Stimulated activated CD8-positive, alpha-beta memory T cell treated with anti-CD3 and anti-CD28 coated beads, Interleukin-4, amount 100 ng/mL, for 4 hours (primary cell): Measurements from ENCODE around the gene CLIC1.

ENCODE experiments used
- DNase-seq, 2 donors: peaks; one replicate each; pipeline ENCODE4 v3.0.0-alpha.2; 2020; ENCODE audit warnings: low read depth in 2 of 2, low spot score in 1 of 2

CLIC1 gene

DNA sequence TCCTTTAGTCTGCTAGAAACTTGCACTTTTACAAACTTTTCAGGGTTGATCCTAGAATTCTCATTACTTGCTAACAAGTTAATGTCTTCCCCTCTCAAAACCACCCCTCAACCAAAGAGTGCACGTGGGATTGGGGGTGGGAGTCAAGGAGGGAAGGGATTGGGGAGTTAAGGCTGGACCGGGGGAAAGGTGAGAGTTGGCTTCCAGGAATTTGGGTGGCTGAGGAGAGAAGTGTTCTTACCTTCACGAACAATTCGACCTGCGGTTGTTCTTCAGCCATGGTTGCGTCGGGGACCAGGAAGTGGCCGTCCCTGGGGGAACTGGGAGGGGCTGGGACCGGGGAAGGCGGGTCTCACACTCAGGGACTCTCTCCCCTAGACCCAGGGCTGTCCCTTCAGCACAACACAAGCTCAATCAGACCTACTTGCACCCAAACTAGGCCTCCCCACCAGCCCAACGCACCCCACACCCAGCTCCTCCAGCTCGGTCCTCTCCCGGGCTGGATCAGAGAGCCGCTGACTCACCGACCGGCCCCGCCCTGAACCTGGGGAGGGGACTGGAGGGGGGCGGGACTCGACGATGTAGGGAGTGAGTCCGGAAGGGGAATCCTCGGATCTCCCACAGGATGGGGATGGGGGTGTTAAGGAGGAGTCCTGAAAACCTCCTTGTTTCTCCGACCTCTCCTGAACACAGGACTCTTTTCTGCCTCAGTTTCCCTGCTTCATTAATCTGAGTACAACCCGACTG lies at the start of gene CLIC1:
Gene CLIC1, minus strand, starts transcription at position 510 of the 747 bp plus-strand sequence. Its CDS starts 230 bp downstream, at position 280.
- peak; percentile 54 to 60 for DNase-seq

DNA sequence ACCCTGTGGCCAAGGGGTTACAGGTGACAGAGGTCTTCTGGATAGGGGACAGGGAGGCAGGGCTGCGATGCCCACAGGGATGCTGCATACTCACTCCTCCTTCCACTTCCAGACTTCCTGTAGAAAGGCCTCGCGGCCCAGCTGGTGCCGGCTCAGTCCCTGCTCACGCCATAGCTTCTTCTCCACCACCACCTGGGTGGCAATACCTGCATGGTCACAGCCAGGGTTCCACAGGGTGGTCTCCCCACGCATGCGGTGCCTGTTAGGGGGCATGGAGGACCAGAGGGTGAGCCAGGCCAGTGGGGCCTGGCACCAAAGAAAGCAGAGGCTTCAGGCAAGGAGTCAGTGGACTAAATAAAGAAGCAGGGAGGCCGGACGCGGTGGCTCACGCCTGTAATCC lies 49.1 kb upstream of the CLIC1 start:
- DNase-seq: no peak

DNA sequence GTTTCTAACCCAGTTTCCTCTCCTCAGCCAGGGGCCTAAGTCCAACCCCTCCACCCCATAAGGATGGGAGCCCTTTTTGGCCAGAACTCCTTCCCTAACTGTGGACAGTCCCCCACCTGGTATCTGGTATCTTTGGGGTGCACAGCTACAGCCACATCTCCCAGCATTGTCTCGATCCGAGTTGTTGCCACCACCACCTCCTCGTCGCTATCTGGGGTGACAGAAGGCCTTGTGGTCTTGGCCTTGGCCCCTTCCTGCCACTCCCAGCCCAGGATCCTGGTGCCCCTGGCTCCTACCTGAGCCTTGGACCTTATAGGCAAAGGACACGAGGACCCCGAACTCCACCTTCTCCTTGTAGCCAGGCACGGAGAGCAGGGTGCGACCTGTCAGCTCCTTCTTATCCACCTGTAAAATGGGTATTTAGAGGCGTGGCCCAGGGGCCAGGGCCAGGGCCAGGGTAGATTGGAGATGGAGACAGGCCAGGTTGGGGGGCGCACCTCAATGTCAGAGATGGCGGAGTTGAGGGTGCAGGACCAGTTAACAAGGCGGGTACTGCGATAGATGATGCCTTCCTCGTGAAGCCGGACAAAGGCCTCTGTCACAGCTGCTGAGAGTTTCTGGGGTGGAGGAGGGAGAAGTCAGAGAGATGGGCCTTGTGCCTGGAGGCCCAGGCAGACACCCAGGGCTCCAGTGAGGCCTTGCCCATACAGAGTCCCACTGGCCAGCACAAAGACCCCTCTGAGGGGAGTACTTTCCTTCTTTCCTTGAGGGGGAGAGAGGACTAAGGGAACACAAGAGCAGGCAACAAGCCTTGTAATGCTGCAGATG lies 48.0 kb upstream of the CLIC1 start:
- DNase-seq: no peak

DNA sequence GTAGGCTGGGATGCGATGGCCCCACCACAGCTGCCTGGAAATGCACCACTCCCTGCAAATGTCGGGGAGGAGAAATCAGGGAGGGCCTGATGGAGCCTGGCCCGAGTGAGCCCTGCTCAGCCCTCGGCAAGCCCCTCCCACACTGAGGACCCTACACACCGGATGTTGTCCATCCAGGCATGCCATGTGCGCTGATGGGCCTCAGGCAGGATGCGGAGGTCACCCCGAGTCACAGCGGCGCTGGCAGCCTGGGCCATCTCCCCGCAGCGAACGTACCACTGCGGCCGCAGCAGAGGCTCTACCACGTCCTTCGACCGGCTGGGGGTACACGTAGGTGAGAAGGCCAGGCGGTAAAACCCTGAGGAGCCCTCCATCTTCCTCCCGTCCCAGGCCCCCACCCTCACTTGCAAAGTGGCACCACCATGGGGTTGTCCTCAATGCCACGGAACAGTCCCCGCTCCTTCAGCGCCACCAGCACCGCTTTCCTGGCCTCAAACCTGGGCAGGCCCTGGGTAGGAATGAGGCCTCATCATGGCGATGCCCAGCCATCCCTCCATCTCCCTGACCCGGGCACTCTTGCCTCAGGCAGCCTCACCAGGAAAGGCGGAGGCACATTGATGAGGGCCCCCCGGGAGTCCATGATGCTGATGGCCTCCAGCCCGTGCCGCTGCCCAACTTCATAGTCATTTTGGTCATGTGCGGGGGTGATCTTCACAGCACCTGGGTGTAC lies 46.0 kb upstream of the CLIC1 start:
- DNase-seq: no peak

DNA sequence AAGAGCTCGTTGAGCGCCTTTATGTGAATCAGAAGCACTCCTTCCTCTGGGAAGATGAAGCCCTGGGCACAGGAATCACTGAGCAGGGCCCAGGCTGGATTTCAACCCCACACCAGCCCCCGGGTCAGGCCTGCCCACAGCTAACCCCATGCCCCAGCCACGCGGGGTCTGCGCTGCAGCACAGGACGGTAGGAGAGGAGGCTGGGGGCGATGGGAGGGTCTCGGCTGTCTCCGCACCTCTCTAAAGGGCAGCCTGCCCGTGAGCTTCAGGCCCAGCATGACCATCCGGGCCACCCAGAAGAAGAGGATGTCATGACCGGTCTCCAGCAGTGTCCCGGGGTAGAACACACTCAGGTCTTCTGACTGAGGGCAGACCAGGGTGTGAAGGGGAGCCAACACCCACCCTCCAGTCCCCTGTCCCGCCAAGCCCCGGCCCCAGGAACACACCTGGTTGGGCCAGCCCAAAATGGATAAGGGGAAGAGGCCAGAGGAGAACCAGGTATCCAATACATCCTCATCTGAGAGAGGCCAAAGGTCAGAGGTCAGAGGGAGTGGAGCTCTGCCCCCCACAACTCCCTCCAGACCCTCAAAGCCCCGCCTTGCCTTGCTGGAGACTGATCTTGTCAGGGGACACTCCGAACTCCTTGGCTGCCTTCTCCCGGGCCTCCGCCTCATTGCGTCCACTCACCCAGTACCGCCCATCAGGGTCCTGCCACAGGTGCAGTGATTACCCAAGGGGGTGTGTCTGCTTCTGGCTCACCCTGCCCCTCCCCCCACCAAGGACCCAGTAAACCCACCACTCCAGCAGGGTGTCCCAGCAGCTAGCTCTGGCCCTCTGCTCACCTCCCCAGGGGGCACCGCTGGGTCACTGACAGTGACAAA lies 45.2 kb upstream of the CLIC1 start:
- DNase-seq: no peak

DNA sequence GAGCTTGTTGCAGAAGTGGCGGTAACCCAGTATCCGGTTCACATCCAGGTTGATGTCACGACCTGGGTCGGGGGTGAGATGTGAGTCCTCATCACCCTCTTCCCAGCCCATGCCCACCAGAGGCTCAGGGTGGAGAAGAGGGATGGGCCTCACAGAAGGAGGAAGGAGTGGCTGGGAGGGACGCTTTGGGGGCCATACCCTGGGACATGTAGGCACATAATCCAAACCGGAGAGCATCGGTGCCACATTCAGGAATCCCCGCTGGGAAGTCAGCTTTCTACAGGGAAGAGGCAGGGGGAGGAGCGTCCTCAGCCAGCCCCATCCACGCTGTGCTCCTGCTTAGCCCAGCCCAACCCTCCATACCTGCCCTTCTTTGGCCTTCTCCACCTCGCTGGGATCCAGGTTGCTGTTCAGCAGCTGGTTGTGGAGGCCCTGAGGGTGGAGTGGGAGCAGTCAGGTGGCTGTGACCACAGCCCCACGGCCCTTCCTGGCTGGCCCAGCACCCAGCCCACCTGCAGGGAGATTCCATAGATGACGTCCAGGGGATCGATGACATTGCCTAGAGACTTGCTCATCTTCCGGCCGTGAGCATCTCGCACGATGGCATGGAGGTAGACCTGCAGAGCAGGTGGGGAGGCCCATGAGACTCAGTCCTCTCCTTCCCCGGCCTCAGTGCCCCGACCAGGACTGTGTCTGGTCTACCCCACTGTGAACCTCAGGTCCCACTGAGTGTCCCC lies 44.3 kb upstream of the CLIC1 start:
- DNase-seq: no peak

DNA sequence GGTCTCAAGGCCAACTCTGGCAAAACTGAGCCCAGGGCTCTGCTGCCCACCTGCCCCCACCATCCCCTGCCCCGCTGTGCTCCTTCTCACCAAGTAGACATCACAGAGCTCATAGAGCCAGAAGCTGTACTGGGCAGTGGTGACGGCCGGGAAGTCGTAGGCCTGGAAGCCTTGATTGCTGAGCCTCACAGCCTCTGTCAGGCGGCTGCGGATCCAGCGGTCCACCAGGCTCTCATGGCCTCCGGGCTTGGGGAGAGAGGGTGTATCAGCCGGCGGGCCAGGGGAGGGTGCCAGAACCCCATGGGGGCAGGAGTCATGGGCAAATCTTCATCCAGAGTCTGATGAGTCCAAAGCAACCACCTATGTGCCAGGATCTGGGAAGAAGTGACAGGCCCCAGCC lies 43.6 kb upstream of the CLIC1 start:
- DNase-seq: no peak

DNA sequence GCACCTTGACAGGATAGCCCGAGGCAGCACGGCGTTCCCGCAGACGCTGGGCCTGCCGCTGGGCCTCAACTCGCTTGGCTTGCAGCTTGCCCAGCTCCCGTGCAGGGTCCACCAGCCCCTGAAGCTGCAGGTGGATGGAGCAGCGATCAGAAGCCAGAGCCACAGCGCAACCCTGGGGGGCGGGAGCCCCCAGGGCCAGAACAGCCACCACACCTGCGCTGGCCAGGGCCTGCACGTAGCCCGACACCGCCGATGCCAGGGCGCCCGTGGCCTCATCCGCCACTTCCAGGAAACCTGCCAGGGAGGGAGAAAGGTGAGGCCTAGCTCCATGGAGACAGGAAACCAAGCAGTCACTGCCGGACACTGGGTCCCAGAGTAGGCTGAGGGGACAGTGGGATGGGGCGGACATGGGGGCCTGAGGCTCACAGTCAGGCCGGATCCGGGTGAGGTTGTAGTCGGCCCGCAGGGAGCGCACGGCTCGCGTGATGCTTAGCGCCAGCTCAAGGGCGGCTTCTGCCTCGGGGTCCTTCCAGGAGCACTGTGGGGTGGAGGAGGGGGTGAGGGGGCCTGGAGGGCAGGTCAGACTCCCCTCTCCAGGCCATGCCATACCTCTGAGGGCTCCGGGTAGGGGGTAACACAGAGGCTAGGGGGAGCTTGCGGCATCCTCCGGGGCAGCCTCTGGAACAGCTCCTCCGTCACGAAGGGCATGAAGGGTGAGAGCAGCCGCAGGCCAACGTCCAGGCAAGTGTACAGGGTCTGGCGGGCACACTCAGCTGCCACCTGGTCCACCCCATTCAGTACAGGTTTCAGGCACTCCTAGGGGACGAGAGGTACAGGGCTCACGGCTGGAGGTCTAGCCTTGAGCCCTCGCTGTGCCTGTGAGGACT lies 42.9 kb upstream of the CLIC1 start:
- no peak for DNase-seq

DNA sequence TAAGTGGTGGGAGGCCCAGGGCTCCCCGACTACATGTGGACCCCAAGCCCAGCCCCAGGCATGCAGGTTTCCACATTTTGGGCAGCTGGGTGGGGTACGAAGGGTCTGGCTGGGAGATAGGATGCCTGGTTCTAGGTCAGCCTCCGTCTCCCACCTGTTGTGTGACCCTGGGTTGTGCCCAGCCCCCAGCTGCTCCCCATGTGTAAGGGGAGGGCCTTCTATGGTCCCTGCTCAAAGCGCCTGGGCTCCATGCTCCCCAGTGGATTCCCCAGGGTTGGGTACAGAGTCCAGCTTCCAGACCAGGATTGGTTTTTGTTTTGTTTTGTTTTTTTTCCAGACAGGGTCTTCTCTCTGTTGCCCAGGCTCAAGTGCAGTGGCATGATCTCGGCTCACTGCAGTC lies 41.9 kb upstream of the CLIC1 start:
- DNase-seq: no peak

DNA sequence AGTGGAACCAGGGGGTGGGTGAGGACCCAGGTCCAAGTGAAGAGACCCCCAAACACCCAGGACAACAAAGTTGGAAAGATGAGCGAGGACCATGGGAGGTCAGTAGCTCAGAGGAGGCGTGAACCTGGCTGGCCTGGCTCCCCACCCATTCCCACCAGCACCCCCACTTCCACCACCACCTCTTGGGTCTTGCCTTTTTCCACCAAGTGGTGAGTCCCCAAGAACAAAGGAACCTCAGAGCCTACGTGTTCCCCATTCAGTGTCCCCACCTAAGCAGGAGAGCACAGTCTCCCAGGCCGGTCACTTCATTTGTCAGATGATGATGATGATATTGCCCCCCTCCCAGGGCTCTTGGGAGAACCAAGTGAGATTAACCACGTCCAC lies 41.3 kb upstream of the CLIC1 start:
- no peak for DNase-seq

DNA sequence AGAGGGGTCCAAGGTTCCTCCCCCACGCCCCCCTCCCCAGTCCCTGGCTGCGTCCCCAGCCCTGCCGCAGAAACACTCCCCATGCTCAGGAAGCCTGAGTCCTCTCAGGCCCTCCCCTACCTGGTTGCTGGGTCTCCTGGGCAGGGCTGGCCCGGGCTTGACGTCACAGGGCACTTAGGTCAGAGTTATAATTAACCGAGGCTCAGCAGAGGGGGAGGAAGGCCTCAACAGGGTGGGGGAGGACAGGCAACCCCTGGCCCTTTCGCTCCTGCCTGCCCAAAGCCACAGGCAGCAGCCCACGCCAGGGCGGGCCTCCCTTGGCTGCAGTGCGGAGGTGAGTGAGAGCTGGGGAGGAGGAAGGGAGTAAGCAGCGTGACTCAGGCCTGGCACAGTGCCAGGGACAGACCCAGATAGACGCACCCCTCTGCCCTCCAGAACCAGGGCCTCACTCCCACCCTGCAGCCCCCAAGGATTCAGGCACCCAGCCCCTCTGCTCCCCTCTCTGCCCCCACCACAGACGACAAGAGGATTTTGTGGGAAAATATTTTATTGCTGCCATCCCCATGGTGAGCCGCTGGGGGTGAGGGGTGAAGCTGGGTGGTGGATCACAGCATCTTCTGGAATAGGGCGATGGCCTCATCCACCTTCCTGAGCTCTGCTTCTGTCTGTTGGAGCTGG lies 40.8 kb upstream of the CLIC1 start, which contains the start of gene VWA7:
Gene VWA7, minus strand, starts transcription at position 340 of the 678 bp plus-strand sequence. CDS start 549 bp downstream, outside the sequence.
- peak; percentile 53 to 73 for DNase-seq

DNA sequence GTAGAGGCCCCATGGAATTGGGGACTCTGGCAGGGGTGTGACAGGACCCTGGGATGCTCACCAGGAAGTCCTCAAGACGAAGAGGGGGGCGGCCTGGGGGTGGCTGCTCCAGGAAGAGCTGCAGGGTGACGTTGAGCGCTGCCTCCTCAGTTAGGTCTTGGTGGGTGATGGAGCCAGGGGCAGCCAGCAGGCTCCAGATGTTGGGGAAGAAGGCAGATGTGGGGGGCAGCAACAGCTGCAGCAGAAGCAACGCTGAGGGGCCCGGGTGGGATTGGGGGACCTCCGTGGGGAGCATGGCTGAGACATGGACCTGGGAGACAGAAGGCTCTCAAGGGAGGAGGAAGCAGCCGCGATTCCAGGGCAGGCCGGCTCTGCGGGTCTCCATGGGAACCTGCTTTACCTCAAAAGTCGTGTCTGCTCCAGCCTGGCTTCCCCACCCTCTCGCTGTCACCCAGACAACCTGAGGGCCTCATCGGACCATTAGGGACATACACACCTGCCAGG lies 40.2 kb upstream of the CLIC1 start:
- no peak for DNase-seq

DNA sequence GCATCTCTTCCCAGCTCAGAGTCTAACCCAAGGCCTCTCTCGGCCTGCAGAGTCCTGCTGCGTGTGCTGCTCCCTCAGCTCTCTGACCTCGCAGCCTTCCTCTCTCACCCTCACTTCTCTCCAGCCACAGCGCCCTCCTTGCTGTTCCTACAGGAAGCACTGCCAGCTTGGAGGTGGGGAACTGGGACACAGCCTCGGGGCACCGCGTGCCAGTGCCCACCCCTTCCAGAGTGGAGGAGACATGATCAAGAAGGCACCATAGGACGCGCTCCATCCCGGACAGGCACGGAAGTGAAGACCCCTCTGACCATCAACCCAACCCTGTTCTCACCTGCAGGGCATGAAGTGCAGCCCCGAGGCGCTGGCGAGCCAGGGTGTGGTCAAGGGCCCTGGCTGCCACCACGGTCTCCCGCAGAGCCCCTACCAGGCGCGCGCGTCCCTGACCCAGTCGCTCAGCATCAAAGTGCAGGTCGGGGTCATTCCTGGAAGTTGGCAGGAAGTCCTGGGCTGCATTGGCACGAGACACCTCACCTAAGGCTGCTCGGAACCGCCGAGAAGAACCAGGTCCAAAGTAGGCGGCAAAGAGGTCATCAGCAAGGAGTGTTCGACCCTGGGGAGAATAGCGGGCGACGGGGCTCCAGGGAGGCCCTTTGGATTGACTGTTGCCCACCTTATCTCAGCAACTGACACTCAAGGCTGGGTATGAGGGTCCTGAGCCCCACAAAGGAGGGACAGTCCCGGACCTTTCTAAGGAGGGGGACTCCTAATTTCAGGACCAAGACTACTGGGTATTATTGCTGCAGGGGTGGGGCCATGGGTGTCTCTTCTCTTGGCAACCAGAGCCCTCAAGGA lies 39.5 kb upstream of the CLIC1 start:
- no peak for DNase-seq

DNA sequence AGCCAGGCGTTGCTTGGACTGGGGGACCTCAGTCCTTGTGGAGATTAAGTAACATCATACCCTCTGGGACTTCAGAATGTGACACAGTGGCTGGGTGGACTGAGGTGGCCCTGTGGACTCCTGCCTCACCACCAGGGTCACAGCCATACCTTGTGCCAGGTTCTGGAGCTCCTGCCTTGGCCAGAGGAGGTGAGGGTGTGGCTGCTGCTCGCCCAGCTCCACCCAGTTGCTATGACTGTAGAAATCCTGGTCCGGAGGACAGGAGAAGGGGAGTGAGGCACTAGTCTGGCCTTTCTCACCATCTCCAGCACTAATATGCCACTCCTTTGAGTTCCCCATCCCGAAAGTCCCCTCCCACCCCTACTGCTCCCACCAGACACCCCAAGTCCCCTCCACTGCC lies 38.9 kb upstream of the CLIC1 start:
- DNase-seq: no peak

DNA sequence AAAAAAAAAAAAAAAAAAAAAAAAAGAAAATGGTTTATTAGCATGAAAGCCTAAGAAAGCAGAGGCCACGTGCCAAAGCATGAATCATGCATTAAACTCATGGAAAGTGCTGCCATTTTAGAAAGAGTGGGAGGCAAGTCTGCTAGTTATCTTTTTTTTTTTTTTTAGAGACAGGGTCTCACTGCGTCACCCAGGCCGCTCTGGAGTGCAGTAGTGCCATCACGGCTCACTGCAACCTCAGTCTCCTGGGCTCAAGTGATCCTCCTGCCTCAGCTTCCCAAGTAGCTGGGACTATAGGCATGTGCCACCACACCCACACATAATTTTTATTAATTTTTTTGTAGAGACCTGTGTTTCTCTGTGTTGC lies 35.6 kb upstream of the CLIC1 start:
- DNase-seq: peak in 1 of 2 donors; percentile 24

DNA sequence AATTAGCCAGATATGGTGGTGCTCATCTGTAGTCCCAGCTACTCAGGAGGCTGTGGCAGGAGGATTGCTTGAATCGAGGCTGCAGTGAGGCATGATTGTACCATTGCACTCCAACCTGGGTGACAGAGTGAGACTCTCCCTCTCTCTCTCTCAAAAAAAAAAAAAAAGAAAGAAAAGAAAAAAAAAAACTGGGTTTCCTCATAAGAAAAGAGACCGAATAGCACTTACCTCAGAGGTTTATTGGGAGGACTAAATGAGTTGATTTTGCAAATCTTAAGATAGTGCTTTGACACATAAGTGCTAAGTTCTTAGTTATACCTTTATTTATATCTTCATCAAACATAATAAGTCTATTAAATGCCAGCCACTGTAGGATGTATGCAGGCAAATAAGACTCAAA lies 34.5 kb upstream of the CLIC1 start:
- DNase-seq: no peak

DNA sequence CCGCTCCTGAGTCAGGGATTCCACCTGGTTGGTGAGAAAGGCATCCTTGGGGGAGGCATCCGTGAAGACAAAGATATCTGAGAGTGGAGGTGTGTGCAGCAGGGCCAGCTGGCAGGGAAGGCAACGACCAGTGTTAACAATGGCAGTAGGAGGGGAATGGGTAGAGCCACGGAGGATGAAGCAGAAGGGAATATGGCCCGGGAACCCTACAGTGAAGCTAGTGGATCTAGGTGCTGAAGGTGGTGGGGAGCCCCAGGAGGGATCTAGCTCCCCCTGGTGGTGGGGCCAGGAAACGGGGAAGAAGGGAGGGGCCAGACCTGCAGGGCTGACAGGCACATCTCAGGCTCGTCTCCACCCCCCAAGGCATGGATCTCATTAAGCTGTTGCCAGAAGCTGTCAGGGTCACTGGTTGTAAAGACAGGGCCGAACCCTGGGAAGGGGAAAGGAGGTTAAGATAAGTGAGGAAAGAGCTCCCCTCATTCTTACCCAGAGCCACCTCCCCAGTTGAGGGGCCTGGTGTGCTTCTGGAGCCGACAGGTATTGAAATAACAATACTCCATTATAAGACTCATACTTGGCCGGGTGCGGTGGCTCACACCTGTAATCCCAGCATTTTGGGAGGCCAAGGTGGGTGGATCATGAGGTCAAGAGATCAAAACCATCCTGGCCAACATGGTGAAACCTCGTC lies 33.5 kb upstream of the CLIC1 start:
- DNase-seq: peak; percentile 65 to 67
